Esophagus squamous epithelium (tissue), 4 donors: ENCODE results near the gene MRPL37.

Experiments used
- CTCF ChIP-seq, 6 experiments: fragments of 450-650 bp in 4 of 6; fragments of 200-600 bp in 2 of 6; sonication (generic) in 2 of 6; IDR thresholded peaks; one replicate each; pipeline ENCODE4 v1.5.1; 2016 to 2019; ENCODE audit warnings: antibody characterized with exemption in 6 of 6, mild to moderate bottlenecking in 4 of 6, moderate library complexity in 4 of 6
- POLR2A ChIP-seq, 4 donors: fragments of 450-650 bp; IDR thresholded peaks; one replicate each; pipeline ENCODE4 v1.6.1; 2017; ENCODE audit warnings: antibody characterized with exemption in 4 of 4, mild to moderate bottlenecking in 4 of 4, moderate library complexity in 3 of 4

GRCh38 chr1:54178296-54179070 is 21.5 kb upstream of the MRPL37 start:
- no peak for TF ChIP-seq CTCF (IDR thresholded peaks at IDR 0.05)
- TF ChIP-seq POLR2A (IDR thresholded peaks at IDR 0.05), result no peak
